Keratinocyte (primary cell): Measurements from ENCODE around the gene C1orf122. TPM values are rescaled to one million over a fixed set of nuclear protein-coding genes. Genes with fewer than 3 reads are reported as not detected.

ENCODE experiments used
- DNase-seq: peaks from one replicate; pipeline ENCODE4 v3.0.0-alpha.2; 2011; ENCODE audit warnings: low read depth, missing footprints, low spot score
- FAIRE-seq: peaks from 2 replicates; lab custom pipeline; 2011; peaks lifted over from hg19 to GRCh38; lab: Jason Lieb, UNC
- H2AFZ ChIP-seq: 2 replicates; pipeline ENCODE4 v1.6.0; 2012; ENCODE audit warnings: low read length, control low read depth, inconsistent platforms; ENCODE audit not compliant: control insufficient read depth
- H3K27ac ChIP-seq: 2 replicates; pipeline ENCODE4 v1.5.1; 2011; ENCODE audit warnings: low read length; ENCODE audit not compliant: control insufficient read depth, insufficient read depth
- H3K27me3 ChIP-seq: 3 replicates; pipeline ENCODE4 v1.6.0; 2011; ENCODE audit warnings: low read length; ENCODE audit not compliant: control insufficient read depth, insufficient read depth; ENCODE audit errors: extremely low read depth
- H3K36me3 ChIP-seq, 2 experiments: 2 replicates in 1 of 2; 3 replicates in 1 of 2; pipeline ENCODE4 v1.5.1; 2011; ENCODE audit warnings: low read length in 2 of 2, mild to moderate bottlenecking in 1 of 2; ENCODE audit not compliant: control insufficient read depth in 2 of 2, insufficient read depth in 2 of 2; ENCODE audit errors: extremely low read depth in 1 of 2
- H3K4me1 ChIP-seq: 3 replicates; pipeline ENCODE4 v1.5.1; 2011; ENCODE audit warnings: low read length; ENCODE audit not compliant: control insufficient read depth, insufficient read depth; ENCODE audit errors: extremely low read depth
- H3K4me2 ChIP-seq: 3 replicates; pipeline ENCODE4 v1.6.0; 2011; ENCODE audit warnings: low read depth, low read length; ENCODE audit not compliant: control insufficient read depth, insufficient read depth; ENCODE audit errors: extremely low read depth
- H3K4me3 ChIP-seq, 3 experiments: fragments of 200-600 bp in 1 of 3; sonication (generic) in 1 of 3; 2 replicates in 2 of 3; 3 replicates in 1 of 3; pipeline ENCODE4 v1.5.1; 2011 to 2016; ENCODE audit warnings: low read length in 3 of 3, mild to moderate bottlenecking in 3 of 3, control low read depth in 2 of 3, inconsistent platforms in 1 of 3, low read depth in 1 of 3, mixed read lengths in 1 of 3, mixed run types in 1 of 3, moderate library complexity in 1 of 3; ENCODE audit not compliant: control insufficient read depth in 2 of 3, insufficient read depth in 2 of 3; ENCODE audit errors: extremely low read depth in 1 of 3
- H3K79me2 ChIP-seq: 2 replicates; pipeline ENCODE4 v1.6.0; 2012; ENCODE audit warnings: low read length; ENCODE audit not compliant: control insufficient read depth, insufficient read depth
- H3K9ac ChIP-seq: 3 replicates; pipeline ENCODE4 v1.6.0; 2011; ENCODE audit warnings: low read length; ENCODE audit not compliant: control insufficient read depth, insufficient read depth; ENCODE audit errors: extremely low read depth
- H3K9me1 ChIP-seq: 3 replicates; pipeline ENCODE4 v1.6.0; 2011; ENCODE audit warnings: low read length; ENCODE audit not compliant: control insufficient read depth, insufficient read depth; ENCODE audit errors: extremely low read depth
- H3K9me3 ChIP-seq: 2 replicates; pipeline ENCODE4 v1.5.1; 2012; ENCODE audit warnings: low read depth, low read length; ENCODE audit not compliant: control insufficient read depth
- H4K20me1 ChIP-seq: 3 replicates; pipeline ENCODE4 v1.6.0; 2011; ENCODE audit warnings: low read length; ENCODE audit not compliant: control insufficient read depth, insufficient read depth; ENCODE audit errors: extremely low read depth
- CTCF ChIP-seq, 3 experiments: IDR thresholded peaks in 1 of 3; conservative IDR thresholded peaks in 1 of 3; optimal IDR thresholded peaks in 1 of 3; 2 replicates in 2 of 3; 3 replicates in 1 of 3; pipeline versions ENCODE3 to v1.5.1; 2011; ENCODE audit warnings: low read length in 3 of 3, mild to moderate bottlenecking in 3 of 3, moderate library complexity in 2 of 3, control low read depth in 1 of 3, inconsistent platforms in 1 of 3; ENCODE audit not compliant: insufficient read depth in 2 of 3; ENCODE audit errors: extremely low read depth in 1 of 3
- EZH2 ChIP-seq: IDR thresholded peaks from one replicate; pipeline ENCODE4 v1.6.1; 2012; ENCODE audit warnings: inconsistent platforms, mild to moderate bottlenecking, low read length, moderate library complexity
- dilution Hi-C: fragments of 300-500 bp; cut with MboI; formaldehyde crosslinking; loops from one replicate; pipeline ENCODE4 v1.7.0; 2020; ENCODE audit warnings: low sequenced_read_pairs; ENCODE audit not compliant: extremely low pct_ligation_motif_present
- polyA plus RNA-seq, 5 experiments: library from polyadenylated mRNA; depleted of rRNA in 3 of 5; stranded (reverse) in 3 of 5; stranded (forward) in 1 of 5; unstranded in 1 of 5; fragments of >200 nt; gene quantifications; 1 replicate in 1 of 5; 2 replicates in 3 of 5; 3 replicates in 1 of 5; pipeline versions ENCODE4 v1.2.1 to v1.2.3, GENCODE V29; 2011 to 2012; ENCODE audit warnings: missing spikeins in 2 of 5, low read depth in 1 of 5, low replicate concordance in 1 of 5

C1orf122 gene
- polyA plus RNA-seq, 1 donor (not counting 4 experiments of a cell fraction or from before 2014, with no cell fraction given): 25.8 TPM

GRCh38 chr1:37764888-37765441, 42.6 kb upstream of the C1orf122 start, which contains the start of gene EPHA10:
Gene EPHA10 (minus strand): TSS chr1:37765120. CDS start chr1:37765066, 54 bp downstream.
- no peaks in the 10 kb centered on the region for H3K4me1 ChIP-seq
- no peaks in the 10 kb centered on the region for H3K79me2 ChIP-seq
- H3K9me1 ChIP-seq: no peaks in the 10 kb centered on the region
- peaks cover 69% of the 10 kb centered on the region for H3K27me3 ChIP-seq
- H3K36me3 ChIP-seq: no peaks in the 10 kb centered on the region
- no peak within 1 kb of the TSS for H3K4me3 ChIP-seq
- DNase-seq (no peak), FAIRE-seq (no peak)
- TF ChIP-seq CTCF (optimal IDR thresholded peaks at IDR 0.05 in 1 of 3, IDR thresholded peaks at IDR 0.05 in 1 of 3, conservative IDR thresholded peaks at IDR 0.05 in 1 of 3; ENCODE audit: extremely low read depth in 1 of 3, insufficient read depth in 2 of 3, low read length in 3 of 3) (no peak), EZH2 (no peak)
- H3K27ac ChIP-seq: no peak within 1 kb of the TSS
- no peaks in the 10 kb centered on the region for H3K9me3 ChIP-seq
- H2AFZ ChIP-seq: no peak within 1 kb of the TSS
- H3K9ac ChIP-seq: no peak within 1 kb of the TSS
- H4K20me1 ChIP-seq: no peaks in the 10 kb centered on the region
- dilution Hi-C loops: no loop called here
- peak within 1 kb of the TSS; percentile 10 for H3K4me2 ChIP-seq

GRCh38 chr1:37765916-37766664, 41.5 kb upstream of the C1orf122 start:
- H4K20me1 ChIP-seq: no peaks in the 10 kb centered on the region
- TF ChIP-seq CTCF (optimal IDR thresholded peaks at IDR 0.05 in 1 of 3, IDR thresholded peaks at IDR 0.05 in 1 of 3, conservative IDR thresholded peaks at IDR 0.05 in 1 of 3; ENCODE audit: extremely low read depth in 1 of 3, insufficient read depth in 2 of 3, low read length in 3 of 3) (peak in 1 of 3 experiments; percentile 35), EZH2 (peak; percentile 75)
- dilution Hi-C loops: no loop called here
- no peak overlapping the region for H3K4me3 ChIP-seq
- H2AFZ ChIP-seq: no peak overlapping the region
- no peaks in the 10 kb centered on the region for H3K36me3 ChIP-seq
- no peak overlapping the region for H3K27ac ChIP-seq
- H3K4me2 ChIP-seq: peak overlapping the region; percentile 10
- H3K9me3 ChIP-seq: no peaks in the 10 kb centered on the region
- no peak overlapping the region for H3K9ac ChIP-seq
- H3K4me1 ChIP-seq: no peaks in the 10 kb centered on the region
- peaks cover 69% of the 10 kb centered on the region for H3K27me3 ChIP-seq
- FAIRE-seq (no peak), DNase-seq (no peak)
- H3K9me1 ChIP-seq: no peaks in the 10 kb centered on the region
- H3K79me2 ChIP-seq: no peaks in the 10 kb centered on the region
